ENCODE results near the gene SLC7A9. TPM values are rescaled to one million over a fixed set of nuclear protein-coding genes. Genes with fewer than 3 reads are reported as not detected.

SLC7A9 gene
- total and polyA plus RNA-seq, 2 donors (not counting 3 experiments of a cell fraction or from before 2014, with no cell fraction given) = 0.06 TPM; not detected in 1

- FAIRE-seq = no peak
- dilution Hi-C loops (cut with MboI; ENCODE audit: extremely low pct_ligation_motif_present, low sequenced_read_pairs) (no loop called here), intact Hi-C loops (cut with micrococcal nuclease) (no loop called here)
- no peak overlapping the region for H2AFZ ChIP-seq (ENCODE audit: low read depth, low read length)
- CTCF ChIA-PET = interaction anchor here (1.5 kb wide), 1 partner anchor 8 kb away, joined by 5 read pairs; no protein-coding TSS in a partner anchor
- TF ChIP-seq FOS (IDR thresholded peaks at IDR 0.05; ENCODE audit: borderline replicate concordance, insufficient read depth, low read length) (no peak), MYC (IDR thresholded peaks at IDR 0.05; ENCODE audit: low read depth, low read length) (no peak), JUN (IDR thresholded peaks at IDR 0.05; ENCODE audit: borderline replicate concordance, insufficient read depth, insufficient read length, low read depth) (no peak), POLR2AphosphoS5 (IDR thresholded peaks at IDR 0.05; ENCODE audit: insufficient read depth, low read depth, low read length) (no peak)
- TF ChIP-seq, protein P1, sequence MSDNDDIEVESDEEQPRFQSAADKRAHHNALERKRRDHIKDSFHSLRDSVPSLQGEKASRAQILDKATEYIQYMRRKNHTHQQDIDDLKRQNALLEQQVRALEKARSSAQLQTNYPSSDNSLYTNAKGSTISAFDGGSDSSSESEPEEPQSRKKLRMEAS (IDR thresholded peaks at IDR 0.05; ENCODE audit: insufficient read depth, insufficient read length) = no peak
- DNase-seq (ENCODE audit: low read depth, low spot score) = no peak
- no peak overlapping the region for H3K9ac ChIP-seq (replicated peaks; ENCODE audit: extremely low read depth, insufficient read depth, low read length)
- no peaks in the 10 kb centered on the region for H3K27me3 ChIP-seq (ENCODE audit: control insufficient read depth in 2 of 2, insufficient read depth in 2 of 2, low read length in 2 of 2)
- H3K9me1 ChIP-seq (replicated peaks; ENCODE audit: control insufficient read depth, extremely low read depth, insufficient read depth, low read length) = no peaks in the 10 kb centered on the region
- H3K36me3 ChIP-seq (ENCODE audit: control insufficient read depth in 2 of 2, extremely low read depth in 1 of 2, insufficient read depth in 2 of 2, low read length in 2 of 2) = no peaks in the 10 kb centered on the region
- no peak overlapping the region for H3K27ac ChIP-seq (ENCODE audit: insufficient read depth, low read depth, low read length)
- no peaks in the 10 kb centered on the region for H4K20me1 ChIP-seq (replicated peaks; ENCODE audit: control insufficient read depth, extremely low read depth, insufficient read depth, low read length)
- BruUV-seq (replicated peaks) = no TSS peak
- POLR2A ChIA-PET = no interaction called here
- H3K9me3 ChIP-seq (replicated peaks; ENCODE audit: control insufficient read depth, insufficient read depth, low read length) = no peaks in the 10 kb centered on the region
- no peak overlapping the region for H3K4me3 ChIP-seq (replicated peaks in 1 of 3; ENCODE audit: insufficient read depth in 1 of 3, low read depth in 1 of 3, low read length in 3 of 3)
- no peaks in the 10 kb centered on the region for H3K79me2 ChIP-seq (ENCODE audit: control insufficient read depth, insufficient read depth, low read length)
- H3K4me2 ChIP-seq (ENCODE audit: insufficient read depth, low read length) = no peak overlapping the region
- H3K4me1 ChIP-seq (ENCODE audit: control insufficient read depth, extremely low read depth, insufficient read depth, low read length) = no peaks in the 10 kb centered on the region
Measured at GRCh38 chr19:32864318-32865007, 5.1 kb downstream of the SLC7A9 start.

GRCh38 chr19:32863841-32864240 is 5.7 kb downstream of the SLC7A9 start:
- POLR2A ChIA-PET = no interaction called here
- no peaks in the 10 kb centered on the region for H4K20me1 ChIP-seq (replicated peaks; ENCODE audit: control insufficient read depth, extremely low read depth, insufficient read depth, low read length)
- no peak overlapping the region for H3K4me2 ChIP-seq (ENCODE audit: insufficient read depth, low read length)
- no peaks in the 10 kb centered on the region for H3K9me1 ChIP-seq (replicated peaks; ENCODE audit: control insufficient read depth, extremely low read depth, insufficient read depth, low read length)
- CTCF ChIA-PET = no interaction called here
- H3K9ac ChIP-seq (replicated peaks; ENCODE audit: extremely low read depth, insufficient read depth, low read length) = no peak overlapping the region
- H3K27ac ChIP-seq (ENCODE audit: insufficient read depth, low read depth, low read length) = no peak overlapping the region
- dilution Hi-C loops (cut with MboI; ENCODE audit: extremely low pct_ligation_motif_present, low sequenced_read_pairs) = no loop called here
- H3K4me3 ChIP-seq (replicated peaks in 1 of 3; ENCODE audit: insufficient read depth in 1 of 3, low read depth in 1 of 3, low read length in 3 of 3) = no peak overlapping the region
- DNase-seq (ENCODE audit: low read depth, low spot score) (no peak), FAIRE-seq (no peak)
- TF ChIP-seq GATA2 (IDR thresholded peaks at IDR 0.05; ENCODE audit: insufficient read depth, insufficient read length, low read depth, low read length) (no peak), CTCF (IDR thresholded peaks at IDR 0.05; ENCODE audit: extremely low read depth in 1 of 2, insufficient read depth in 1 of 2, low read depth in 1 of 2, low read length in 2 of 2) (no peak), EZH2 (IDR thresholded peaks at IDR 0.05; ENCODE audit: borderline replicate concordance, low read depth, low read length, severe bottlenecking) (no peak), JUN (IDR thresholded peaks at IDR 0.05; ENCODE audit: borderline replicate concordance, insufficient read depth, insufficient read length, low read depth) (no peak), MYC (IDR thresholded peaks at IDR 0.05; ENCODE audit: low read depth, low read length) (no peak), FOS (IDR thresholded peaks at IDR 0.05; ENCODE audit: borderline replicate concordance, insufficient read depth, low read length) (no peak), POLR2A (IDR thresholded peaks at IDR 0.05; ENCODE audit: low read depth, low read length) (no peak), POLR2AphosphoS5 (IDR thresholded peaks at IDR 0.05; ENCODE audit: insufficient read depth, low read depth, low read length) (no peak)
- TF ChIP-seq, protein P1 (IDR thresholded peaks at IDR 0.05; ENCODE audit: insufficient read depth, insufficient read length) = no peak
- no peaks in the 10 kb centered on the region for H3K27me3 ChIP-seq (ENCODE audit: control insufficient read depth in 2 of 2, insufficient read depth in 2 of 2, low read length in 2 of 2)
- no TSS peak for BruUV-seq (replicated peaks)
- no peaks in the 10 kb centered on the region for H3K36me3 ChIP-seq (ENCODE audit: control insufficient read depth in 2 of 2, extremely low read depth in 1 of 2, insufficient read depth in 2 of 2, low read length in 2 of 2)
- H2AFZ ChIP-seq (ENCODE audit: low read depth, low read length) = no peak overlapping the region
- intact Hi-C loops (cut with micrococcal nuclease) = no loop called here
- no peaks in the 10 kb centered on the region for H3K9me3 ChIP-seq (replicated peaks; ENCODE audit: control insufficient read depth, insufficient read depth, low read length)
- H3K79me2 ChIP-seq (ENCODE audit: control insufficient read depth, insufficient read depth, low read length) = no peaks in the 10 kb centered on the region
- H3K4me1 ChIP-seq (ENCODE audit: control insufficient read depth, extremely low read depth, insufficient read depth, low read length) = no peaks in the 10 kb centered on the region
